Measurements from ENCODE around the gene SLC2A10.

SLC2A10 gene

DNA sequence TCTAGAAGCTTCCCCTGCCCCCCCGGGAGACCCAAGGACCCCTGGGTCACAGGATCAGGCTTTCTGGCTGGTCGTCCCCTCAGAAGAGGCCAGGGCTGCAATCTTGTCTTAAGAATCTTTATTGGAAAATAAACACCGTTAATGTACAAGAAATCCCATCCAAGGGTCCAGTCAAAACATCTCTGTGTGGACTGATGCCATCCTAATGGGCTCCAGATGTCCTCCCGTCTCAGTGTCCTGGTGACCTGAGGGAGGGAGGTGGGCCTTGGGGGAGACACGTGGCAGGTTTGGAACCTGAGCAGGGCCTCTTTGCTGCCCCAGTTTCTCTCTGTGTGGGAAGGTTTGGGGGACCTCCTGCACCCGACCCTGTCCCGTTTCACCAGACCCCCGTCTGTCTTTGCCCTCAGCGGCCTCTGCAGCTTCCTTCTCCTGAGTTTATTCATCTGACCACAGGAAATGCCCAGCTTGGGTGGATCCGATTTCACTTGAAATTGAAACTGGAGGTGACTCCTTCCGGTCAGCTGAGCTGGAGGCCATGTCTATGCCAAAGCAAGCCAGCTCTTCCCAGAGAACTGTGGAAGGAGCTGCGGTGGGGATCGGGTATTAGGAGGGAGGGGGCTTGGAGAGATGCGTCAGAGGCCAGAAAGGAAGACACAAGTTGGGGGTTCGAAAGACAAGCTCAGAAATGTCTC, 75.1 kb downstream of the SLC2A10 start:
- no peak for DNase-seq (ENCODE audit: low read depth)
- TF ChIP-seq, protein P1, sequence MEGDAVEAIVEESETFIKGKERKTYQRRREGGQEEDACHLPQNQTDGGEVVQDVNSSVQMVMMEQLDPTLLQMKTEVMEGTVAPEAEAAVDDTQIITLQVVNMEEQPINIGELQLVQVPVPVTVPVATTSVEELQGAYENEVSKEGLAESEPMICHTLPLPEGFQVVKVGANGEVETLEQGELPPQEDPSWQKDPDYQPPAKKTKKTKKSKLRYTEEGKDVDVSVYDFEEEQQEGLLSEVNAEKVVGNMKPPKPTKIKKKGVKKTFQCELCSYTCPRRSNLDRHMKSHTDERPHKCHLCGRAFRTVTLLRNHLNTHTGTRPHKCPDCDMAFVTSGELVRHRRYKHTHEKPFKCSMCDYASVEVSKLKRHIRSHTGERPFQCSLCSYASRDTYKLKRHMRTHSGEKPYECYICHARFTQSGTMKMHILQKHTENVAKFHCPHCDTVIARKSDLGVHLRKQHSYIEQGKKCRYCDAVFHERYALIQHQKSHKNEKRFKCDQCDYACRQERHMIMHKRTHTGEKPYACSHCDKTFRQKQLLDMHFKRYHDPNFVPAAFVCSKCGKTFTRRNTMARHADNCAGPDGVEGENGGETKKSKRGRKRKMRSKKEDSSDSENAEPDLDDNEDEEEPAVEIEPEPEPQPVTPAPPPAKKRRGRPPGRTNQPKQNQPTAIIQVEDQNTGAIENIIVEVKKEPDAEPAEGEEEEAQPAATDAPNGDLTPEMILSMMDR (IDR thresholded peaks at IDR 0.05; ENCODE audit: control insufficient read depth, extremely low read depth, insufficient read depth), result no peak
- H3K4me3 ChIP-seq (ENCODE audit: low read depth, low read length), result no peak overlapping the region

Measured in LNCaP clone FGC (cell line).